Upper lobe of left lung (tissue), 4 donors: ENCODE measurements around the gene MT2A.

ENCODE experiments used
- CTCF ChIP-seq, 6 experiments: fragments of 450-650 bp in 4 of 6; fragments of 200-600 bp in 2 of 6; sonication (generic) in 2 of 6; IDR thresholded peaks; one replicate each; pipeline ENCODE4 v1.5.1; 2016 to 2019; ENCODE audit warnings: antibody characterized with exemption in 6 of 6
- POLR2AphosphoS5 ChIP-seq, 2 donors: sonication (generic); formaldehyde crosslinking; IDR thresholded peaks; one replicate each; pipeline ENCODE4 v1.5.1; 2017; ENCODE audit warnings: antibody characterized with exemption in 2 of 2

DNA sequence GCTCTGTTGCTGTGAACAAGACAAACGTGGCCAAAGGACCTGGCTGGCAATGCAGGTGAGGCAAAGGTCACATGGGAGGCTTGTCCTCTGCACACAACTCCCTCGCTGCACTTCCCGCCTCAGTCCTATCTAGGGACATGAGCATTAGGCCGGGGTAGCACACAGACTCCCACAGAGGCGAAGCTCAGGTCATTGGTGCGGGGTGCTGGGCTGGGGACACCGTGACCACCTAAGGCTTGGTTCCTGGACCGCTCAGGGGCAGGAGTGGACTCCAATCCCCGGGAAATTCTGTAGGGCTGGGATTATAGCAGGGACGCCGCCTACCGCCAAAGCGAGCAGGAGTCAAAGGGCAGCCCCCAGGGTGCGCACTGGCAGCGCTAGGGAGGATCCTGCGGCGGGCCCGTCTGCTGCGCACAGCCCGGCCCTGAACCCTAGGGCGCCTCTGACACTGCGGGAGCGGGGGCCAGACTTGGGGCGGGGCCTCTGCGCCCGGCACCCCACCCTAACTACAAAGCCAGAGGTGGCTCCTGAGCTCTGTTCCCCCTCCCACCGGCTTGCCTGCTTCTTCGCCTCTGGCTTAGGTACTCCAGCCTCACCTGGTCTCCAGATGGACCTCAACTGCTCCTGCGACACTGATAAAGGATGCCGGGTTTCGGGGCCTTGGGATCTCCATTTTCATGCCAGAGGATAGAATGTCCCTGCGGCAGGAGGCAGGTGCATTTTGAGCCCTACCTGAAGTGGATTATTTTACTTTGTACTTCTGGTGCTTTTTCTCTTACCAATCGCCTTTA, 39.5 kb downstream of the MT2A start:
- TF ChIP-seq POLR2AphosphoS5 (IDR thresholded peaks at IDR 0.05) = no peak
- TF ChIP-seq CTCF (IDR thresholded peaks at IDR 0.05) = no peak
